GM21447 (cell line): ENCODE measurements around the gene PLSCR4.
"Not testable (repeated sequence)": the region's sequence is repeated elsewhere in the genome, so short reads cannot be mapped to it uniquely, and the experiment has no call there.

Experiments
- ATAC-seq: cut with Tn5 transposase; IDR thresholded peaks from one replicate; pipeline ENCODE4 v1.9.1; 2021; ENCODE audit not compliant: unreplicated experiment

The PLSCR4 gene

DNA sequence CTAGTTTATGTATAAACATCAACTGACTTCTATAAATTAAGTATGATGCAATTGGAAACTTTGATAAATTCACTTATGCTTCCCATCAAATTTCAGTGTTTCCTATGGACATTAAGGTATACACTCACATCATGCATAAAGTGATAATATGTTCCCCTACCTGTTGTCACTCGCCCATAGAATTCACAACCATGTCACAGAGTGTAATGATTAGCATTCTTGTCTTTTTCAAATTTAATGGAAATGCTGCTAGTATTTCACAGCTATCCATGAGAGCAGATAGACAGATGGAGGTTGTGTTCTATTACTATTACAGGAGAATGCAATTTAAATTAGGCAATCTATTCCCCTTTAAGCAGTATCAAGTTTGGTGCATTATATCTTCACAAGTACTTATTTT, 984 bp downstream of the PLSCR4 start:
- no peak for ATAC-seq

- no peak for ATAC-seq
Measured at GRCh38 chr3:146247911-146248310, 3.0 kb downstream of the PLSCR4 start.

DNA sequence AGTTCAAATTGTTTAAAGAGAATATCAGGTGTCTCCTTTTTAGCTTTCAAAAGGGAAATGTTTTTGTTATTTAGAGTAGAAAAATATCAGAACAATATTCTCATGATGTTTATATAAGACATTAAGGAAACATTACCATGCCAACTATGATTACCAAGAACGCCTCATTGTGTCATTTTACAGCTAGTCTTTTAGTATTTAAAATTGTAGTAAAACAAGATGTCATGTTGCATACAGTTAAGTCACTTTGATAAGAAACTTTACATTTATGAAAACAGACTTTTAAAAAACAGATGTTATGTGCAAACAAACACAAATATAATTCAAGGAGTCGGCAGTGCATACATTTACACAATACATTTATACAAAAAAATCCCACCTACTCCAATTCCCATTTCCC, 4.4 kb downstream of the PLSCR4 start:
- no peak for ATAC-seq

DNA sequence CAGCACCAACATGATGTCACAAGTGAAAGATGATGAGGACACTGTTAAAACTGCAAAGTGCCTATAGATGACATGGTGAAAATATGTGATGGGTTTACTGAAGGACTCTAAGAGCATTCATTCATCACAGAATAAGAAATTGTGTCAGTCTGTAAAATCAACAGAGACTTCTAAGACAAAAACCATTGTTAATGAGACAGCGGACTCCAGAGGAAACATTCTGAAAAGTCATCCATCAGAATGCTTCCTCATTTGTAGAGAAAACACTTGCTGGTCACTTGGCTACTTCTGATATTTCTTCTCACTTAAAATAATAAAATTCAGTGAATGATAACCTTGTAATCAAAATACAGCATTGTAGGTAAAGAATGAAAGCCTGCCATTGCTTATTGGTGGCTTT, 7.3 kb downstream of the PLSCR4 start:
- ATAC-seq: no peak

DNA sequence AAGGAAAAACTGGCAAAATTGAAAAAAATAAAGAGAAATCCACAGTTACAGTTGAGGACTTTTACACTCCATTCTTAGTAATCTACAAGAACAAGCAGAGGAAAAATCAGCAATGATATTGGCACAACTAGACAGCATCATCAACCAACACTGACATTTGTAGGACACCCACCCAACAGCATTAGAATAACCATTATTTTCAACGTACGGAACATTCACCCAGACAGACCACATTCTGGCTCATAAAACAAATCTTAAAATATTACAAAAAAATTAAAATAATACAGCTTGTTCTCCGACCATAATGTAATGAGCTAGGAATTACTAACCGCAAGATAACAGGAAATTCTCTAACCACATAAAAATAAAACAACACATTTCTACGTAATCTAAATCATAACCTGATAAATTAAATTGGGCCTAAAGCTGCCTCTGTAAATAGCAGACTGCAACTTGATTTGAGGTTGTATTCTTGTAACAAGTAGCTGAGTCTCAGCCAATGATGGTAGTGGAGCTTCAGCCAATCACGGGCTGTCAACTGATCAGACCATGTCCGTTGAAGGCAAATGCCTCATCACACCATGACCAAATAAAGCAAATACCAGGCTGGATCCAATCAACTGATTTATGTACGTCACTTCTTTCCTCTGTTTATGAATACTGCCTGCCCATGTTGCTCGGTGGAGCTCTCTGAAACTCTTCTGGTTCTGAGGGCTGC, 9.2 kb downstream of the PLSCR4 start:
- ATAC-seq: no peak

DNA sequence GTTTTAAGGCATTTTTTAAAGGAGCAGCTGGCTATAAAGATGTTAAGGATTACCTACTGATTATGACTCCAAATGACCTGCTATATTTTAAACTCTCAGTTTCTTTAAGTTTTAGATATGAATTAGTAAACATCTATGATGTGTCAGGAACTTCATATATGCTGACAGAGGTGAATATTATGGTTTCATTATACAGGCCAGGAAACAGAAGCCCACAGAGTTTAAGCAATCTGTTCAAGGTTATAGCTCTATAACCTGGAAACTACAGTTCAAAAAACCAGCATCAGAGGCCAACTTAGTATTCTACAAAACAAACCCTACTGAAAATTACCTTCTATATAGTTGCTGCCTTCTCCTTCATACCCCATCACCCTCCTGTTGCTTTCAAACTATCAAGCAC, 17.4 kb downstream of the PLSCR4 start:
- no peak for ATAC-seq

DNA sequence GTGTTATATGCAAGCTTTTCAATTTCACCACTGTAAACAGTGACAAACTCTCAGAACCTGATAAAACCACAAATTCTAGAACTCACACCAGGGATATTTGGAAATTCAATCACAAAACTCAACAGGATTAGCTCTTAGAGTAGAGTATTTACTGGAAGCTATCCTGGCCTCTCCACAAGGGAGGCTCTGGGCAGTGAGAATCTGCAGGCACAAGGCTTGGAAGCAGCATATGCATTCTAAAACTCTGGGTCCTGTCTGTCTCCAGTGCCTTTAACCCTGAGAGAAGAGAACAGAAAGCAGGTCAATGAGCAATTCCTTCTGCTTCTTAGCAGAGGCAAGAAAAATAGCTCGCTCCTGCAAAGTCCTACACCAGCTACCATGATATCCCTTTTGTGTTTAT, 23.4 kb downstream of the PLSCR4 start:
- no peak for ATAC-seq

GRCh38 chr3:146226881-146227280, 24.0 kb downstream of the PLSCR4 start:
- ATAC-seq: no peak

- not testable (repeated sequence) for ATAC-seq
Measured at GRCh38 chr3:146225458-146225857, 25.4 kb downstream of the PLSCR4 start.

DNA sequence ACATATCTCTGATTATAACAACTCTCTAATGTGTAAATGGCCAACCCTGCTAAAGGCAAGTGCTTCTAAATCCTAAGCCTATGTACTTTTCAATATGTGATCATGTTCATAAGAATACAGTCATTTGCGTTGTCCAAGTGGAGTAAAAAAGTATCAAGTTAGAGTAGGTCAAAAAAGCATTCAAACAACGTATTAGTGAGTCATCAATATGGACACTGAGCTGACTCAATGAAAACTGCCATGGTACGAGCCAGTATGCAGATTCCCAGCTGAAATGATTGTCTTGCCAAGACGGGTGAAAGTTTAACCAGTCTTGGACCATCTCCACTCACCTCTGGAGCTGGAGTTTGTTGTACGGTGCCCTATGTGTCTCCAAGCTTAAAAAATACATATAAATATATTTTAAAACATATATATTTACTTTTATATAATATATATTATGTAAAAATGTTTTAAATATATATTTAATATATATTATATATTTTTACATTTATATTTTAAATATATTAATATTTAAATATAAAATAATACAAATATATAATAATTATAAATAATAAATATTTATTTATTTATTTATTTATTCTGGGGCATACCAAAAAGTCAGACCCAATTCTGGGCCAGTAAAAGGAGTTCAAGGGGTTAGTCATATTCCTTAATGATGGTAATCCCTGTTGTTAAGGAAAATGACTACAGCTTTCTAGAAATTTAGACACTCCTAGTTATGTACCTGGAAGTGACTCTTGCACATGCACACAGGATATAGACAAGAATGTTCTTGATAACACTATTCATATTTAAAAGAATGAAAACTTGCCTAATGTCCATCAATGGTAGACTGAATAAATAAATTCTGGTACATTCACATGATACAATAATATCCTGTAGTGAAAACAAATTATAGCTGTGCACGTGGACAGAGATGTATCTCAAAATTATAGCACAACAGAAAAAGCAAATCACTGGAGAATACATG, 27.2 kb downstream of the PLSCR4 start:
- no peak for ATAC-seq

DNA sequence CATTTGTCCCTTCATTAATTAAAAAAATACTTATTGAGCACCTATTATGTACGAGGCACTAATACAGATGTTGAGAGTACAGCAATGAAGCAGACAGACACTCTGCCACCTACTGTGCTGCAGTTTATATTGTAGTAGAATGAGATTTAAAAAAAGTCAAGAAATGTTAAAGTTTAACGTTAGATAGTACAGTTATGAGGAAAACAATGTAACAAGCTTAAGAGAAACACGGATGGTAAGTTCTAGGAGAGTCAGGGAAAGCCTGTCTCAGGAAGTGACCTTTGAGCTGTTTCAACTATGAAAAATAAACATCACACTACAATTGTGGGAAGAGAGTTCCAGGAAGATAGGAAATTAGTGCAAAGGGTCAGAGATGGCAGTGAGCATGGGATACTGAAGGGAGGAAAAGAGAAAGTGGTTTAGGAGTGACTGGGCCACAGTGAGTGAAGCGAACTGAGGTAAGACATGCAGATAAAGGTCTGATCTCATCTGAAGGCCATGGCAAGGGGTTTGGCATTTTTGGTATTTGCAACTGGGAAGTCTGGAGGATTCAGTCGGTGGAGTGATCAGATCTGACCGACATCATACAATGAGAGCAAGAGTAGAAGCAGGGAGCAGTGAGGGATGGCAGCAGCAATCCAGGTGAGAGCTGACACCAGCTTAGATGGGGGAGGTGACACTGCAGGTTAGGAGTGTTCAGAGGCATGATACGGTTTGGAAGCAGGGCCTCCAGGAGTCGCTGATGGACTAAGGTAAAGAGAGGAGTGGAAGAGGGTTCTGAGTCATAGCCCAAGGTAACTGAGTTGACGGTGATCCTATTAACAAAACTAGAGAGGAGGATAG, 28.5 kb downstream of the PLSCR4 start:
- ATAC-seq: no peak

GRCh38 chr3:146221276-146221675, 29.6 kb downstream of the PLSCR4 start:
- ATAC-seq: no peak

GRCh38 chr3:146218880-146219866, 31.7 kb downstream of the PLSCR4 start:
- ATAC-seq: no peak

DNA sequence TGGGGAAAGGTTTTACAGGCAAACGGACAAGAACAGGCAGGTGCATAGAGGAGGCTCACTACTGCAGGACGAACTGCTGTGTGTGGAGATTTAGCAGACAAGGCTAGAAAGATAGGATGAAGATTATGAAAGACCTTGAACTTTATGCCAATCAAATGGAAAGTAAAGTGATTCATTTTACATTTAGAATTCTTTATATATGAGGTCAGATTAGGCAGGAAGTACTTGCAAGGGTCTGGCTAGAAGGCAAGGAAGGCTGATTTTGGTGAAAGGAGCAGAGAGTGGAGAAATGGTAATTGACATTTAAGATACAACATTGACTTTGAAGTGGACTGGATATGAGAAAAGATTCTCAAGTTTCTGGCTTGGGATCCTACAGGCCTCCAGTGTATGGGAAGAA, 33.6 kb downstream of the PLSCR4 start:
- no peak for ATAC-seq

GRCh38 chr3:146214493-146214892, 36.4 kb downstream of the PLSCR4 start:
- ATAC-seq: no peak

GRCh38 chr3:146209371-146209770, 41.5 kb downstream of the PLSCR4 start:
- no peak for ATAC-seq

- no peak for ATAC-seq
Measured at GRCh38 chr3:146203776-146204175, 47.1 kb downstream of the PLSCR4 start.

DNA sequence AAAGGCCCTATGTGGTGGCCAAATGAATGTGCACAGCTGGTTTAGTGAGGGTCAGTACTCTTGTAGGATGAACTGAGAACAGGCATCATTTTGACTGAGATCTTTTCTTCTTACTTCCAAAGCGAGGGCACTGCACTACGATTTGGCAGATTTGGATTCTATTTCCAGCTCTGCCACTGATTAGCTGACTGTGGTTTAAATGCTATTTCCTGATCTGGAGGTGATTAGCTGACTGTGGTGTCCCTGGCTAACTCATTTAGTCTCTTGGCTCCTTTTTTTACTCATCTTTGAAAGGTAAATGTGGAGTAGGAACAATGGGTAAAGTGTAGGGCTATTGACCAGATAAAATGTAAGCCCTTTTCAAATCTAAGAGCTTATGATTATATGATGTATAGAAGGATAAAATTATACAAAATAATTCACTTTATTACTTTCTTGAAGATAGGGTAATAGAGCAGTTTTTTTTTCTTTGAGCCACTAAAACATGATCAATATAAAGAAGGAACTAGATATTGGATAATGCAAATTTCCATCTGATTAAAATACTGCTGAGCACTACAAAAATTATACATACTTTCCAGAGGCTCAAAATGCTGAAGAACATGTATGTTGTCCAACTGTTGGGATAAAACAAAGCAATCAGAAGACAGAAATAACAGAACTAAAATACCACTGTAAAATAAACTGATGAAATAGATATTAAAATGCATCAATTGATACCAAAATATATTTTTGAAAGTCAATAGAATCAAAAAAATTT, 50.3 kb downstream of the PLSCR4 start:
- no peak for ATAC-seq

DNA sequence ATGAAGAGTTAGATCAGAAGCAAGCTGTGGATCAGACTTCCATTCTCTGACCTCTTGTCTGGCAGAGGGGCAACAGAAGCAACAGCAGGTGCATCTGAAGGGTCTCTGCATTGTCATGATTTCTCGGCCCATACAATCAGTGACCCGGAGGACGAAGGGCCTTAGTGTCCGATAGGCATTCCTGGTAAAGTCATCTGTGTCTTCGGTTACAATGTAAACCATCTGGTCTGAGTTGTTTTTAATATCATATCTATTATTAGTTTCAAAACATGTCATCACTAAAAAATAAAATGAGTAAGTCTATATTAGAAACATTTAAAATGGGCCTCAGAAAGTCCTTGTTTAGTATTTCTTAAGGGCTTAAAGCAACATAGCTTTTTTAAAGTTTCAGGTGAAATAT, 51.1 kb downstream of the PLSCR4 start:
- no peak for ATAC-seq
